Measurements from ENCODE around the gene PITRM1. TPM values are rescaled to one million over a fixed set of nuclear protein-coding genes. Genes with fewer than 3 reads are reported as not detected.

The PITRM1 gene
- total and polyA plus RNA-seq, 12 donors, result 61.8 to 107 (median 82.5) TPM

GRCh38 chr10:3099291-3100092 lies 73.1 kb downstream of the PITRM1 start:
- no peak for TF ChIP-seq CTCF (IDR thresholded peaks at IDR 0.05)
- H3K27ac ChIP-seq, result peak overlapping the region in 1 of 10 donors; percentile 10
- DNase-seq (no peak), ATAC-seq (no peak)
- H3K4me1 ChIP-seq, result peaks cover 6 to 50% (median 38%) of the 10 kb centered on the region in 9 donors
- H3K36me3 ChIP-seq, result peaks cover 0 to 49% (median 0%) of the 10 kb centered on the region in 9 donors
- no peak overlapping the region for H3K4me3 ChIP-seq
- no peaks in the 10 kb centered on the region for H3K9me3 ChIP-seq
- intact Hi-C loops (cut with DNase I), result loop anchor here in 1 of 10 donors (5.0 kb wide), 1 partner anchor 32 kb away; the partner anchor contains the start of gene PFKP
- WGBS, 2 donors, result 63 to 74% methylated on average over 22 of the region's 22 CpGs
- H3K27me3 ChIP-seq, result no peaks in the 10 kb centered on the region

GRCh38 chr10:3098689-3099088 lies 73.9 kb downstream of the PITRM1 start:
- no peak overlapping the region for H3K4me3 ChIP-seq
- H3K4me1 ChIP-seq, result peaks cover 6 to 57% (median 40%) of the 10 kb centered on the region in 9 donors
- peaks cover 0 to 41% (median 0%) of the 10 kb centered on the region in 9 donors for H3K36me3 ChIP-seq
- no peak for DNase-seq
- no peaks in the 10 kb centered on the region for H3K9me3 ChIP-seq
- TF ChIP-seq CTCF (IDR thresholded peaks at IDR 0.05), result no peak
- ATAC-seq, result no peak
- 72 to 80% methylated on average over 11 of the region's 11 CpGs for WGBS, 2 donors
- H3K27ac ChIP-seq, result peak overlapping the region in 1 of 10 donors; percentile 10
- no peaks in the 10 kb centered on the region for H3K27me3 ChIP-seq
- intact Hi-C loops (cut with DNase I), result no loop called here

- DNase-seq (no peak), ATAC-seq (no peak)
- H3K4me1 ChIP-seq, result peaks cover 6 to 49% (median 29%) of the 10 kb centered on the region in 9 donors
- H3K4me3 ChIP-seq, result no peak overlapping the region
- no peaks in the 10 kb centered on the region for H3K27me3 ChIP-seq
- 91 to 92% methylated on average over 9 of the region's 9 CpGs for WGBS, 2 donors
- no peak overlapping the region for H3K27ac ChIP-seq
- peaks cover 0 to 27% (median 0%) of the 10 kb centered on the region in 9 donors for H3K36me3 ChIP-seq
- no peaks in the 10 kb centered on the region for H3K9me3 ChIP-seq
- intact Hi-C loops (cut with DNase I), result no loop called here
- no peak for TF ChIP-seq CTCF (IDR thresholded peaks at IDR 0.05)
These were observed 75.4 kb downstream of the PITRM1 start for GRCh38 chr10:3097160-3097559.

DNA sequence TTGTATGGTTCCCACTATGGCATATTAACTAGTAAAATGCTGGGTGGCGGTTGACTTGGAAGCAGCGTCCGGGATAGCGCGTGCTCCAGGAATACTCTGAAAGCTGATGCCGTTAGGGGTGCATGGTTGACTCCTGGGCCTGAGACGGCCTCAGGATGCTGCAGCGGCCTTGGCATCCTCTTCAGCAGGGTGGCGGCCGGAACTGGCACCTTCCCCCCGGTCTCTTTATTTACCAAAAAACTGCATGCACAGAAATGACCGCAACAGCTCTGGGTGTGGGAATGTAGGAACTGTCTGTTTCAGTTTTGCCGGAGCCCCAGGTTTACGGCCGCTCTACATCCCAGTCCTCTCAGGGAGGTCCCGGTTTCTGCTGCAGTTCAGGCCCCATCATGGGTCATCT lies 76.4 kb downstream of the PITRM1 start:
- no peak for ATAC-seq
- Histone ChIP-seq H3K27me3 (no peaks in the 10 kb centered on the region), H3K9me3 (no peaks in the 10 kb centered on the region), H3K4me3 (peak overlapping the region in 3 of 10 donors; percentile 5 to 30 (median 17)), H3K36me3 (peaks cover 0 to 28% (median 0%) of the 10 kb centered on the region in 9 donors), H3K27ac (peak overlapping the region in 7 of 10 donors; percentile 66 to 84 (median 72)), H3K4me1 (peaks cover 6 to 59% (median 38%) of the 10 kb centered on the region in 9 donors)
- no peak for TF ChIP-seq CTCF (IDR thresholded peaks at IDR 0.05)
- no peak for DNase-seq
- intact Hi-C loops (cut with DNase I), result no loop called here
- WGBS, 2 donors, result 70 to 71% methylated on average over 16 of the region's 16 CpGs

All from heart right ventricle (tissue), 16 donors.